H9 (cell line): ENCODE data around the gene VPREB3. TPM values are rescaled to one million over a fixed set of nuclear protein-coding genes. Genes with fewer than 3 reads are reported as not detected.

Source experiments
- DNase-seq: peaks from one replicate; pipeline ENCODE4 v3.0.0-alpha.2; 2017
- H2AFZ ChIP-seq: one replicate; pipeline ENCODE4 v1.6.1; 2013; ENCODE audit warnings: mild to moderate bottlenecking, low read length, control low read depth, moderate library complexity
- H2AK5ac ChIP-seq: 2 replicates; pipeline ENCODE4 v1.6.1; 2013; ENCODE audit warnings: low read length, control low read depth, mixed read lengths; ENCODE audit not compliant: insufficient read length
- H2BK120ac ChIP-seq: one replicate; pipeline ENCODE4 v1.6.1; 2013; ENCODE audit warnings: low read depth, mild to moderate bottlenecking, low read length, control low read depth, inconsistent platforms; ENCODE audit not compliant: poor library complexity, severe bottlenecking
- H2BK12ac ChIP-seq: 2 replicates; pipeline ENCODE4 v1.6.1; 2013; ENCODE audit warnings: low read length, control low read depth, mixed read lengths, low read depth; ENCODE audit not compliant: insufficient read length
- H2BK15ac ChIP-seq: 2 replicates; pipeline ENCODE4 v1.6.1; 2013; ENCODE audit warnings: low read depth, low read length, control low read depth
- H2BK20ac ChIP-seq: one replicate; pipeline ENCODE4 v1.6.1; 2013; ENCODE audit warnings: low read depth, mild to moderate bottlenecking, low read length, control low read depth, inconsistent platforms; ENCODE audit not compliant: poor library complexity, severe bottlenecking
- H2BK5ac ChIP-seq: 2 replicates; pipeline ENCODE4 v1.6.1; 2013; ENCODE audit warnings: low read length, control low read depth, mixed read lengths; ENCODE audit not compliant: insufficient read length
- H3K14ac ChIP-seq: 2 replicates; pipeline ENCODE4 v1.6.1; 2013; ENCODE audit warnings: low read length, control low read depth; ENCODE audit not compliant: insufficient read depth
- H3K18ac ChIP-seq: 2 replicates; pipeline ENCODE4 v1.6.1; 2013; ENCODE audit warnings: low read depth, mild to moderate bottlenecking, mixed read lengths, low read length, control low read depth; ENCODE audit not compliant: insufficient read length
- H3K23ac ChIP-seq: 2 replicates; pipeline ENCODE4 v1.6.1; 2013; ENCODE audit warnings: low read length, control low read depth, mixed read lengths, low read depth; ENCODE audit not compliant: insufficient read length
- H3K23me2 ChIP-seq: 2 replicates; pipeline ENCODE4 v1.6.1; 2013; ENCODE audit warnings: low read depth, mild to moderate bottlenecking, mixed read lengths, low read length, control low read depth; ENCODE audit not compliant: insufficient read length, poor library complexity, severe bottlenecking
- H3K27ac ChIP-seq: 2 replicates; pipeline ENCODE4 v1.5.1; 2013; ENCODE audit warnings: low read length, control low read depth, mixed read lengths, low read depth; ENCODE audit not compliant: insufficient read length
- H3K27me3 ChIP-seq: 2 replicates; pipeline ENCODE4 v1.6.1; 2013; ENCODE audit warnings: low read length, control low read depth, inconsistent platforms; ENCODE audit not compliant: insufficient read depth
- H3K4ac ChIP-seq: 2 replicates; pipeline ENCODE4 v1.6.1; 2013; ENCODE audit warnings: low read depth, mild to moderate bottlenecking, control low read depth, inconsistent platforms, low read length, moderate library complexity
- H3K4me1 ChIP-seq: 2 replicates; pipeline ENCODE4 v1.6.1; 2013; ENCODE audit warnings: low read length, control low read depth, inconsistent platforms; ENCODE audit not compliant: insufficient read depth
- H3K4me2 ChIP-seq: 2 replicates; pipeline ENCODE4 v1.6.1; 2013; ENCODE audit warnings: low read length, control low read depth, mixed read lengths; ENCODE audit not compliant: insufficient read length, insufficient read depth
- H3K56ac ChIP-seq: 2 replicates; pipeline ENCODE4 v1.6.1; 2013; ENCODE audit warnings: low read depth, mild to moderate bottlenecking, mixed read lengths, low read length, control low read depth; ENCODE audit not compliant: insufficient read length
- H3K79me1 ChIP-seq: 2 replicates; pipeline ENCODE4 v1.6.1; 2013; ENCODE audit warnings: low read depth, mild to moderate bottlenecking, moderate library complexity, low read length, control low read depth, inconsistent platforms; ENCODE audit not compliant: insufficient read depth, poor library complexity, severe bottlenecking
- H3K79me2 ChIP-seq: 2 replicates; pipeline ENCODE4 v1.6.1; 2013; ENCODE audit warnings: low read length, control low read depth, inconsistent platforms; ENCODE audit not compliant: insufficient read depth
- H3K9ac ChIP-seq: 2 replicates; pipeline ENCODE4 v1.6.1; 2013; ENCODE audit warnings: low read length, control low read depth, mixed read lengths; ENCODE audit not compliant: insufficient read length; ENCODE audit errors: extremely low read depth
- H3K9me3 ChIP-seq: one replicate; pipeline ENCODE4 v1.6.1; 2013; ENCODE audit warnings: low read depth, low read length, inconsistent platforms; ENCODE audit not compliant: control insufficient read depth
- H3T11ph ChIP-seq: one replicate; pipeline ENCODE4 v1.6.1; 2013; ENCODE audit warnings: mild to moderate bottlenecking, low read length, control low read depth, inconsistent platforms
- H4K20me1 ChIP-seq: one replicate; pipeline ENCODE4 v1.6.1; 2013; ENCODE audit not compliant: control insufficient read depth, insufficient read length, insufficient read depth
- H4K5ac ChIP-seq: 2 replicates; pipeline ENCODE4 v1.6.1; 2013; ENCODE audit warnings: low read depth, mild to moderate bottlenecking, mixed read lengths, low read length, control low read depth; ENCODE audit not compliant: insufficient read length
- H4K8ac ChIP-seq: replicated peaks from 2 replicates; pipeline ENCODE4 v1.6.1; 2013; ENCODE audit warnings: low read length, control low read depth, mixed read lengths, low read depth; ENCODE audit not compliant: insufficient read length
- H4K91ac ChIP-seq: 2 replicates; pipeline ENCODE4 v1.6.1; 2013; ENCODE audit warnings: low read depth, mild to moderate bottlenecking, moderate library complexity, mixed read lengths, low read length, control low read depth; ENCODE audit not compliant: insufficient read length
- H3K27ac Mint-ChIP-seq, 3 experiments: 2 replicates in 2 of 3; 3 replicates in 1 of 3; pipeline ENCODE4 v1.8.0; 2020 to 2021; ENCODE audit warnings: mixed read lengths in 3 of 3, mild to moderate bottlenecking in 1 of 3, moderate library complexity in 1 of 3
- H3K27me3 Mint-ChIP-seq: 2 replicates; pipeline ENCODE4 v1.8.0; 2021; ENCODE audit warnings: low read depth, mild to moderate bottlenecking, moderate library complexity, mixed read lengths
- H3K36me3 Mint-ChIP-seq, 3 experiments: 2 replicates in 2 of 3; 3 replicates in 1 of 3; pipeline ENCODE4 v1.8.0; 2020 to 2021; ENCODE audit warnings: low read depth in 3 of 3, mixed read lengths in 3 of 3; ENCODE audit not compliant: insufficient read depth in 1 of 3
- H3K4me1 Mint-ChIP-seq, 2 experiments: 2 replicates each; pipeline ENCODE4 v1.8.0; 2020; ENCODE audit warnings: mixed read lengths in 2 of 2
- H3K4me3 Mint-ChIP-seq, 2 experiments: 2 replicates in 1 of 2; 3 replicates in 1 of 2; pipeline ENCODE4 v1.8.0; 2020 to 2021; ENCODE audit warnings: mild to moderate bottlenecking in 2 of 2, mixed read lengths in 2 of 2, moderate library complexity in 1 of 2
- H3K9me3 Mint-ChIP-seq, 2 experiments: 2 replicates in 1 of 2; 3 replicates in 1 of 2; pipeline ENCODE4 v1.8.0; 2020; ENCODE audit warnings: mild to moderate bottlenecking in 2 of 2, mixed read lengths in 2 of 2, moderate library complexity in 1 of 2
- WGBS: extraction: QIAGEN DNeasy Blood & Tissue Kit; methylation state at CpG from one replicate; pipeline ENCODE4 v1.1.7; 2013; ENCODE audit warnings: missing lambda C conversion rate, low lambda C conversion rate, mixed read lengths; ENCODE audit not compliant: insufficient read length; ENCODE audit errors: extremely low coverage; 5-methylcytosine and 5-hydroxymethylcytosine counted together
- total RNA-seq: library from RNA; stranded (reverse); gene quantifications from 2 replicates; pipeline ENCODE4 v1.2.1, GENCODE V29; 2021
- TF ChIP-seq, protein P1 (sequence below): fragments of 200-600 bp; sonication (generic); conservative IDR thresholded peaks from 3 replicates; pipeline ENCODE4 v1.8.0; 2021; ENCODE audit warnings: antibody characterized with exemption, mild to moderate bottlenecking

The VPREB3 gene
- total RNA-seq, 1 experiment from 2014 or later = 0.50 TPM

DNA sequence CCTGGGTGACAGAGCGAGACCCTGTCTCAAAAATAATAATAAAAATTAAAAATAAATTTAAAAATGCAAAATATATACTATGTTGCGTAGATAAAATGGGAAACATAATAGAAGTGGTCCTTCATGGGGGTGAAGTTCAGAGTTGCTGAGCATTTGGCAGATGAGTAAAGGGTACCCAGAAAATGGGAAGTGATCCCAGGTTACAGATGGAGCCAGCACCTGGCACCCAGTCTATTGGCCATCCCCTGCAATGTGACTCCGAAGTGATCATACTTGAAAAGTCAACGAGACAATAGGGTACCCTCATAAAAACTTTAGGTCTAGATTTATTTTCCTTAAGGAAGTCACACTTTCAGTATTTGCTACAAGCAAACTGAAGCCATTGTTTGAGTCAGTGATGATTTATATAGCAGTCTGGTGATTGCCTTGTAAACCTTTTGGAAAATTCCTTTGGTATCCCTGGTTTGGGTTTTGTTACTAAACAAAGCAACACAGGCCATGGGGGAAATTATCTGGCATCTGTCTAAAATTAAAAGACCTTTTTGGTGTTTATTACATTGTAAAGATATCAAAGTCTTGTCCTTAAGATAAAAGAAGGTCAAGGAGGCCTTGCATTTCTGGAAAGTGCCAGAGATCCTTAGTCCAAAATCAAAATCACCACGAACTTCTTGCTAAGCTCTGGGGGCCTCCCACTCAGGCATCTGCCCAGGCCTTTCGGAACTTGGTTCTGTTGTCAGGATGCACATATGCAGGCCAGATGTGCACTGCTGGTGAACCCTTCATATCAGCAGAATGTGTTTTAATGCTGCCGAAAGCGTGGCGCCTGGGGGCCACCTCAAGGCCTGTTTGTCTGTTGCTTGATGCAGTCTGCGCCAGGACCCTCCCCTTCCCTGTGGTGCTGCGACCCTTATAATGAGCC, 36.9 kb upstream of the VPREB3 start:
- Histone ChIP-seq H2AK5ac (no peak overlapping the region), H3K27ac (no peak overlapping the region), H2BK120ac (no peak overlapping the region), H3K27me3 (no peaks in the 10 kb centered on the region; the same call in 1 of the 2 replicates), H3K56ac (no peak overlapping the region), H3K18ac (no peak overlapping the region), H2BK15ac (no peak overlapping the region), H3K4me2 (no peak overlapping the region), H2BK12ac (no peak overlapping the region), H3K79me2 (peaks cover 16% of the 10 kb centered on the region; the same call in 1 of the 2 replicates), H4K91ac (no peak overlapping the region), H2AFZ (no peak overlapping the region), H2BK20ac (no peak overlapping the region), H3K79me1 (no peaks in the 10 kb centered on the region), H3K9ac (no peak overlapping the region), H3K14ac (no peak overlapping the region), H3K9me3 (no peaks in the 10 kb centered on the region), H2BK5ac (no peak overlapping the region), H3T11ph (no peak overlapping the region), H3K23me2 (peaks cover 2% of the 10 kb centered on the region), H4K20me1 (no peaks in the 10 kb centered on the region), H4K8ac (no peak overlapping the region), H3K23ac (no peak overlapping the region), H4K5ac (no peak overlapping the region), H3K4me1 (peaks cover 2% of the 10 kb centered on the region; the same call in 1 of the 2 replicates), H3K4ac (no peak overlapping the region)
- TF ChIP-seq, protein P1, sequence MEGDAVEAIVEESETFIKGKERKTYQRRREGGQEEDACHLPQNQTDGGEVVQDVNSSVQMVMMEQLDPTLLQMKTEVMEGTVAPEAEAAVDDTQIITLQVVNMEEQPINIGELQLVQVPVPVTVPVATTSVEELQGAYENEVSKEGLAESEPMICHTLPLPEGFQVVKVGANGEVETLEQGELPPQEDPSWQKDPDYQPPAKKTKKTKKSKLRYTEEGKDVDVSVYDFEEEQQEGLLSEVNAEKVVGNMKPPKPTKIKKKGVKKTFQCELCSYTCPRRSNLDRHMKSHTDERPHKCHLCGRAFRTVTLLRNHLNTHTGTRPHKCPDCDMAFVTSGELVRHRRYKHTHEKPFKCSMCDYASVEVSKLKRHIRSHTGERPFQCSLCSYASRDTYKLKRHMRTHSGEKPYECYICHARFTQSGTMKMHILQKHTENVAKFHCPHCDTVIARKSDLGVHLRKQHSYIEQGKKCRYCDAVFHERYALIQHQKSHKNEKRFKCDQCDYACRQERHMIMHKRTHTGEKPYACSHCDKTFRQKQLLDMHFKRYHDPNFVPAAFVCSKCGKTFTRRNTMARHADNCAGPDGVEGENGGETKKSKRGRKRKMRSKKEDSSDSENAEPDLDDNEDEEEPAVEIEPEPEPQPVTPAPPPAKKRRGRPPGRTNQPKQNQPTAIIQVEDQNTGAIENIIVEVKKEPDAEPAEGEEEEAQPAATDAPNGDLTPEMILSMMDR = no peak
- Mint-ChIP-seq H3K4me3 (no peak overlapping the region), H3K27ac (peak overlapping the region in 2 of 3 experiments; percentile 40 to 44; a peak in 2 of 7 replicates), H3K4me1 (peaks cover 22 to 30% of the 10 kb centered on the region in 2 experiments), H3K36me3 (peaks cover 22 to 50% (median 45%) of the 10 kb centered on the region in 3 experiments), H3K9me3 (no peaks in the 10 kb centered on the region), H3K27me3 (no peaks in the 10 kb centered on the region)
- WGBS = no CpG with 5 or more reads among the region's 11 CpGs
- DNase-seq = no peak
